ENCODE results near the gene PARK7.

- no peak for TF ChIP-seq CTCF (IDR thresholded peaks at IDR 0.05)
- no peak for TF ChIP-seq POLR2A (IDR thresholded peaks at IDR 0.05)
These were observed 49.4 kb upstream of the PARK7 start for GRCh38 chr1:7912145-7912544.

All from uterus (tissue), 2 donors.